Endodermal cell (in vitro differentiated cells): ENCODE measurements around the gene HDAC5. TPM values are rescaled to one million over a fixed set of nuclear protein-coding genes. Genes with fewer than 3 reads are reported as not detected.
A peak's percentile ranks its signal among the peaks of the same experiment; 100 is the strongest.
"Not testable (repeated sequence)": the region's sequence is repeated elsewhere in the genome, so short reads cannot be mapped to it uniquely, and the experiment has no call there.

Source experiments
- DNase-seq: peaks from one replicate; pipeline ENCODE4 v3.0.0-alpha.2; 2017
- H3K27ac ChIP-seq: 2 replicates; pipeline ENCODE4 v1.5.1; 2013; ENCODE audit warnings: mild to moderate bottlenecking, low read depth, low read length, moderate library complexity
- H3K27me3 ChIP-seq: 2 replicates; pipeline ENCODE4 v1.6.1; 2013; ENCODE audit warnings: mild to moderate bottlenecking, low read length, moderate library complexity; ENCODE audit not compliant: insufficient read depth, control insufficient read depth, poor library complexity, severe bottlenecking
- H3K36me3 ChIP-seq: 2 replicates; pipeline ENCODE4 v1.7.0; 2013; ENCODE audit warnings: mild to moderate bottlenecking, low read length, moderate library complexity; ENCODE audit not compliant: control insufficient read depth, insufficient read depth
- H3K4me1 ChIP-seq: one replicate; pipeline ENCODE4 v1.7.0; 2013; ENCODE audit warnings: low read length; ENCODE audit not compliant: control insufficient read depth, insufficient read depth
- H3K4me3 ChIP-seq: 2 replicates; pipeline ENCODE4 v1.5.1; 2013; ENCODE audit warnings: mild to moderate bottlenecking, low read length, moderate library complexity
- H3K9ac ChIP-seq: 2 replicates; pipeline ENCODE4 v1.6.1; 2013; ENCODE audit warnings: mild to moderate bottlenecking, low read length, moderate library complexity; ENCODE audit not compliant: poor library complexity, severe bottlenecking; ENCODE audit errors: extremely low read depth
- H3K9me3 ChIP-seq: 2 replicates; pipeline ENCODE4 v1.6.1; 2013; ENCODE audit warnings: mild to moderate bottlenecking, low read length, moderate library complexity; ENCODE audit not compliant: control insufficient read depth
- H3K27ac Mint-ChIP-seq: 2 replicates; pipeline ENCODE4 v1.8.0; 2020; ENCODE audit warnings: mixed read lengths
- H3K27me3 Mint-ChIP-seq: 2 replicates; pipeline ENCODE4 v1.8.0; 2021; ENCODE audit warnings: mild to moderate bottlenecking, mixed read lengths; ENCODE audit not compliant: insufficient read depth
- H3K36me3 Mint-ChIP-seq: 2 replicates; pipeline ENCODE4 v1.8.0; 2020; ENCODE audit warnings: low read depth, mixed read lengths
- H3K4me1 Mint-ChIP-seq: 2 replicates; pipeline ENCODE4 v1.8.0; 2020; ENCODE audit warnings: mixed read lengths
- H3K4me3 Mint-ChIP-seq: 2 replicates; pipeline ENCODE4 v1.8.0; 2020; ENCODE audit warnings: mild to moderate bottlenecking, moderate library complexity, mixed read lengths
- H3K9me3 Mint-ChIP-seq: 2 replicates; pipeline ENCODE4 v1.8.0; 2020; ENCODE audit warnings: mild to moderate bottlenecking, mixed read lengths
- WGBS, 2 experiments: methylation state at CpG; one replicate each; pipeline versions ENCODE4 v1.1.5 to v1.1.7; 2013; ENCODE audit warnings: missing lambda C conversion rate in 2 of 2, mixed read lengths in 1 of 2; ENCODE audit not compliant: insufficient coverage in 1 of 2, insufficient read length in 1 of 2; 5-methylcytosine and 5-hydroxymethylcytosine counted together
- total RNA-seq, 2 donors: library from RNA; stranded (reverse); fragmentation: NEBNext Ultra II Directional in 1 of 2; extraction: Animal tissue kit (Norgen Biotek cat#: 25700) in 1 of 2; gene quantifications; 2 replicates in 1 of 2; 3 replicates in 1 of 2; pipeline ENCODE4 v1.2.1, GENCODE V29; 2021
- TF ChIP-seq, protein P1 (sequence below): fragments of 200-600 bp; sonication (generic); conservative IDR thresholded peaks from 2 replicates; pipeline ENCODE4 v1.5.0; 2021; ENCODE audit warnings: antibody characterized with exemption, mild to moderate bottlenecking

HDAC5 gene
- total RNA-seq, 2 donors from 2014 or later = 36.9 to 64.6 TPM

DNA sequence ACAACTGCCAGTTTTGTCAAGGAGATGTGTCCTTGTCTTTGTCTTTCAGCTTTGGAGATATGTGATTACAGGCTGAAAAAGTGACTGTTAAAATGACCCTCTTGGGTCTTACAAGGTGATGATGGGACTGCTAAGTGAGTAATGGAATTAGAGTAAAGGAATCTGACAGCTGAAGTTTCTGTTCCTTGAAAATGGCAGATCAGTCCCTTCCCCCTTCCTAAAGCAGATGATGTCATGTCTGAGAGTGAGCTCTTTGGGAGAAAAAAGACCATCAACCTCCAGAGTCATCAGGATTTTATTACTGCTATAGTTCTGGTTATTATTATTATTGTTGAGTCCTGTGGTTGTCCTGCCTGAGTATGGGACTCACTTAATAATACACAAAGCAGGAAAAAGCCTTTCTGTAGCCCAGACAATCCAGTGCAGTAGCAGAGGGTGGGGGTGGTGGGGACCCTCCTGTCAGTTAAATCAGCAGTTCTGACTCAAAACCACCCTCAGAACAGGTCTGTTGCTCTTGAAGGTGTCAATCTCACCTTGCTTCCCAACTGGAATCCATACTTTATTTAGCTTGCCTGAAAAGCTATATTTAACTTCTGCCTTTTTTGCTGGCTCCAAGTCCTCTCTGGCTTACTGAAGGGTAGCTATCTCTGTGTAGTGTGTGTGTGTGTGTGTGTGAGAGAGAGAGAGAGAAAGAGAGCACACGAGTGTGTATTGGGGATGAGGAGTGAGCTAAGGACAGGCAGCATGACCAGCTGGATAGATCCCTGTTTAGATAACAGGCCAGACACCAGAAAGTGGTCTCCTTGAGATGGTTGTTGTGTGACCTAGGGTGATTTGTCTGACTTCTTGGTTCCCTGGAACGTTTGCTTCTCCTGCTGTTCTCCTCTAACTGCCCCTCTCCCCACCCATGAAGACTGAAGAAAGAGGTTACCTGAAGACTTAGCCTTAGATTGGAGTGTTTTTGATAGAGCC, 23.2 kb upstream of the HDAC5 start:
- Histone ChIP-seq H3K27me3 (no peaks in the 10 kb centered on the region), H3K36me3 (peaks cover 33% of the 10 kb centered on the region), H3K9ac (peak overlapping the region; percentile 72), H3K9me3 (no peaks in the 10 kb centered on the region), H3K4me3 (peak overlapping the region; percentile 39), H3K27ac (peak overlapping the region; percentile 52), H3K4me1 (peaks cover 25% of the 10 kb centered on the region)
- H3K27me3 Mint-ChIP-seq = no peaks in the 10 kb centered on the region
- H3K9me3 Mint-ChIP-seq = no peaks in the 10 kb centered on the region
- no peak overlapping the region for H3K4me3 Mint-ChIP-seq
- peaks cover 44% of the 10 kb centered on the region for H3K4me1 Mint-ChIP-seq
- WGBS, 2 experiments = 67 to 77% methylated on average over 1 to 2 of the region's 2 CpGs
- TF ChIP-seq, protein P1, sequence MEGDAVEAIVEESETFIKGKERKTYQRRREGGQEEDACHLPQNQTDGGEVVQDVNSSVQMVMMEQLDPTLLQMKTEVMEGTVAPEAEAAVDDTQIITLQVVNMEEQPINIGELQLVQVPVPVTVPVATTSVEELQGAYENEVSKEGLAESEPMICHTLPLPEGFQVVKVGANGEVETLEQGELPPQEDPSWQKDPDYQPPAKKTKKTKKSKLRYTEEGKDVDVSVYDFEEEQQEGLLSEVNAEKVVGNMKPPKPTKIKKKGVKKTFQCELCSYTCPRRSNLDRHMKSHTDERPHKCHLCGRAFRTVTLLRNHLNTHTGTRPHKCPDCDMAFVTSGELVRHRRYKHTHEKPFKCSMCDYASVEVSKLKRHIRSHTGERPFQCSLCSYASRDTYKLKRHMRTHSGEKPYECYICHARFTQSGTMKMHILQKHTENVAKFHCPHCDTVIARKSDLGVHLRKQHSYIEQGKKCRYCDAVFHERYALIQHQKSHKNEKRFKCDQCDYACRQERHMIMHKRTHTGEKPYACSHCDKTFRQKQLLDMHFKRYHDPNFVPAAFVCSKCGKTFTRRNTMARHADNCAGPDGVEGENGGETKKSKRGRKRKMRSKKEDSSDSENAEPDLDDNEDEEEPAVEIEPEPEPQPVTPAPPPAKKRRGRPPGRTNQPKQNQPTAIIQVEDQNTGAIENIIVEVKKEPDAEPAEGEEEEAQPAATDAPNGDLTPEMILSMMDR = no peak
- H3K36me3 Mint-ChIP-seq = peaks cover 35% of the 10 kb centered on the region
- H3K27ac Mint-ChIP-seq = peak overlapping the region; percentile 90
- DNase-seq = no peak

DNA sequence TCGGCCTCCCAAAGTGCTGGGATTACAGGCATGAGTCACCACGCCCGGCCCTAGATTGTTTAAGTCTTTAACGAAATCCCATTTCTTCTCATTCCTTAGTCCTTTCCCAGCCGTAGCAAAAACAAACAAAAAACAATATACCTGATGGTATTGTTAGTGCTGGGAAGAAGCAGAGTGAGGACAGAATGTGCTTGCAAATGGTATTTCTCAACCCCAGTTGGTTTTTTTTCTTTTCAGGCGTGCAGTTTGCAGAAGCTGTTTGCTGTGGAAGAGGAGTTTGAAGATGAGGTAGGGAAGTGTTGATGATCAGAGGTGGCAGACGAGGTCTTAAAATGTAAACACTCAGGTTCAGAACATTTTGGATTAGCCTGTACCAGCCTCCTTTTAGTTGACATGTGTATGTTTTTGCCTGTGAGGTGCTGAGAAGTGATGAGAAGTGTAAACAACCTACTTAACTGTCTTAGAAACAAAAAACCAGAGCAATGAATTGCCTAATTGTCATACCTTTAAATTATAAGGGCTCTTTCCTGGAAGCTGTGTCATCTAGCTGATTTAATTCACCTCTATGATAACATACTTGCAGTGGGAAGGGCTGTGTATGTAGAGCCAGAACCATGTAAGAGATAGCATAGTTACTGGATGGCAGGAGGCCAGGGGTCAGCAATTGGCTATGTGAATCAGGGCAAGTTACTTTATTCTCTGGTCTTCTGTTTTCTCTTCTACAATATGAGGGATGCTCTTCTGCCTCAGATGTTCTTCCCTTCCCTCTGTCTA, 21.7 kb upstream of the HDAC5 start:
- H3K27me3 Mint-ChIP-seq = no peaks in the 10 kb centered on the region
- peaks cover 17% of the 10 kb centered on the region for H3K4me1 ChIP-seq
- H3K4me3 Mint-ChIP-seq = no peak overlapping the region

DNA sequence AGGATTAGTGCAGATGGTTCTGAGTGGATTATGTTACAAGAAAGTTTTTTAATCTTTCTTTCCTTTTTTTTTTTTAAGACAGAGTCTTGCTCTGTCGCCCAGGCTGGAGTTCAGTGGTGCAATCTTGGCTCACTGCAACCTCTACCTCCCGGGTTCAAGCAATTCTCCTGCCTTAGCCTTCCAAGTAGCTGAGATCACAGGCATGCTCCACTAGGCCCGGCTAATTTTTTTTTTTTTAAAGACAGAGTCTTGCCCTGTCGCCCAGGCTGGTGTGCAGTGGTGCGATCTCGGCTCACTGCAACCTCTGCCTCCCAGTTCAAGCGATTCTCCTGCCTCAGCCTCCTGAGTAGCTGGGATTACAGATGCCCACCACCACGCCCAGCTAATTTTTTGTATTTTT, 20.5 kb upstream of the HDAC5 start:
- not testable (repeated sequence) for H3K9me3 ChIP-seq, H3K4me3 ChIP-seq, H3K9me3 Mint-ChIP-seq, H3K27me3 Mint-ChIP-seq, DNase-seq, H3K9ac ChIP-seq, H3K27ac ChIP-seq, H3K27me3 ChIP-seq, H3K4me3 Mint-ChIP-seq
- peaks cover 20% of the 10 kb centered on the region for H3K36me3 ChIP-seq
- Mint-ChIP-seq H3K4me1 (peaks cover 30% of the 10 kb centered on the region), H3K36me3 (peaks cover 22% of the 10 kb centered on the region), H3K27ac (peak overlapping the region; percentile 64)
- 89 to 100% methylated on average over 6 to 8 of the region's 8 CpGs for WGBS, 2 experiments
- peaks cover 17% of the 10 kb centered on the region for H3K4me1 ChIP-seq

More for the DNA sequence above, 21.7 kb upstream of the HDAC5 start:
- TF ChIP-seq, protein P1 = no peak
- peaks cover 29% of the 10 kb centered on the region for H3K36me3 ChIP-seq
- H3K36me3 Mint-ChIP-seq = peaks cover 29% of the 10 kb centered on the region
- 63 to 76% methylated on average over 4 to 6 of the region's 7 CpGs for WGBS, 2 experiments
- H3K9me3 Mint-ChIP-seq = no peaks in the 10 kb centered on the region
- H3K27ac ChIP-seq = no peak overlapping the region
- DNase-seq = peak; percentile 62
- H3K9ac ChIP-seq = peak overlapping the region; percentile 72
- no peak overlapping the region for H3K4me3 ChIP-seq
- no peaks in the 10 kb centered on the region for H3K27me3 ChIP-seq
- peaks cover 34% of the 10 kb centered on the region for H3K4me1 Mint-ChIP-seq
- H3K9me3 ChIP-seq = no peaks in the 10 kb centered on the region
- H3K27ac Mint-ChIP-seq = peak overlapping the region; percentile 90
